Right hindlimb (tissue), 1 donor: ENCODE results near the gene RXRB.

Experiments
- DNase-seq: peaks from one replicate; pipeline ENCODE4 v3.0.0-alpha.2; 2018

RXRB gene

DNA sequence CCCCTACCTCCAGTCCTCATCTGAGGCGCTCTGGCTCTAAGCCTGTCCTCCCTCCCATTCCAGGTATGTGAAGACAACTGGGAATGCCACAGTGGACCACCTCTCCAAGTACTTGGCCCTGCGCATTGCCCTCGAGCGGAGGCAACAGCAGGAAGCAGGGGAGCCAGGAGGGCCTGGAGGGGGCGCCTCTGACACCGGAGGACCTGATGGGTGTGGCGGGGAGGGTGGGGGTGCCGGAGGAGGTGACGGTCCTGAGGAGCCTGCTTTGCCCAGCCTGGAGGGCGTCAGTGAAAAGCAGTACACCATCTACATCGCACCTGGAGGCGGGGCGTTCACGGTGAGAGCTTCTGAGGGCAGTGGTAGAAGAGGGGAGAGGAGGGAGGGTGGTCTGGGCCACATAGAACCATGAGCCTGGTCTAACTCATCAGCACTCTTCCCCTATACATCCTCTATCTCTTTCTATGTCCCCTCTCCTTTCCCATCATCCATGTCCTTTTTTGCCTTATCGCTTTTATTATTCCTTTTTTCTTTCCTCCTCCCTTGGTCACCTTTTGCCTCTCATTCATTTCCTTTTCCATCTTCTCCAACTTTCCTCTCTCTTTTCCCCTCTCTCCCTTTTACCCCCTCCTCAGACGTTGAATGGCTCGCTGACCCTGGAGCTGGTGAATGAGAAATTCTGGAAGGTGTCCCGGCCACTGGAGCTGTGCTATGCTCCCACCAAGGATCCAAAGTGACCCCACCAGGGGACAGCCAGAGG is 11.4 kb upstream of the RXRB start:
- DNase-seq = no peak

DNA sequence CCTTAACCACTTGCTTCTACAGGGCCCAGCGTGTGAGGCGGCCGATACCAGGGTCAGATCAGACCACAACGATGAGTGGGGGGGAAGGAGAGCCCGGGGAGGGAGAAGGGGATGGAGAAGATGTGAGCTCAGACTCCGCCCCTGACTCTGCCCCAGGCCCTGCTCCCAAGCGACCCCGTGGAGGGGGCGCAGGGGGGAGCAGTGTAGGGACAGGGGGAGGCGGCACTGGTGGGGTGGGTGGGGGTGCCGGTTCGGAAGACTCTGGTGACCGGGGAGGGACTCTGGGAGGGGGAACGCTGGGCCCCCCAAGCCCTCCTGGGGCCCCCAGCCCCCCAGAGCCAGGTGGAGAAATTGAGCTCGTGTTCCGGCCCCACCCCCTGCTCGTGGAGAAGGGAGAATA is 10.7 kb upstream of the RXRB start:
- no peak for DNase-seq

DNA sequence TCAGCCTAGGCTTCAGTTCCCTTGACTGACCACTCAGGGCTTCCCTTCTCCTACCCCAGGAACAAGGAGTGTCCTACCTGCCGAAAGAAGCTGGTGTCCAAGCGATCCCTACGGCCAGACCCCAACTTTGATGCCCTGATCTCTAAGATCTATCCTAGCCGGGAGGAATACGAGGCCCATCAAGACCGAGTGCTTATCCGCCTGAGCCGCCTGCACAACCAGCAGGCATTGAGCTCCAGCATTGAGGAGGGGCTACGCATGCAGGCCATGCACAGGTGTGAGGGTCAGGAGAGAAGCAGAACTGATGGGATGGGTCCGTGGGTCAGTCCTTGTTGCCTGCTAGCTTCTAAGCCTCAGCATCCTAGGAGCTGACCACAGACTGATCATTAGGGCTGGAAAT is 9.4 kb upstream of the RXRB start:
- DNase-seq = no peak

DNA sequence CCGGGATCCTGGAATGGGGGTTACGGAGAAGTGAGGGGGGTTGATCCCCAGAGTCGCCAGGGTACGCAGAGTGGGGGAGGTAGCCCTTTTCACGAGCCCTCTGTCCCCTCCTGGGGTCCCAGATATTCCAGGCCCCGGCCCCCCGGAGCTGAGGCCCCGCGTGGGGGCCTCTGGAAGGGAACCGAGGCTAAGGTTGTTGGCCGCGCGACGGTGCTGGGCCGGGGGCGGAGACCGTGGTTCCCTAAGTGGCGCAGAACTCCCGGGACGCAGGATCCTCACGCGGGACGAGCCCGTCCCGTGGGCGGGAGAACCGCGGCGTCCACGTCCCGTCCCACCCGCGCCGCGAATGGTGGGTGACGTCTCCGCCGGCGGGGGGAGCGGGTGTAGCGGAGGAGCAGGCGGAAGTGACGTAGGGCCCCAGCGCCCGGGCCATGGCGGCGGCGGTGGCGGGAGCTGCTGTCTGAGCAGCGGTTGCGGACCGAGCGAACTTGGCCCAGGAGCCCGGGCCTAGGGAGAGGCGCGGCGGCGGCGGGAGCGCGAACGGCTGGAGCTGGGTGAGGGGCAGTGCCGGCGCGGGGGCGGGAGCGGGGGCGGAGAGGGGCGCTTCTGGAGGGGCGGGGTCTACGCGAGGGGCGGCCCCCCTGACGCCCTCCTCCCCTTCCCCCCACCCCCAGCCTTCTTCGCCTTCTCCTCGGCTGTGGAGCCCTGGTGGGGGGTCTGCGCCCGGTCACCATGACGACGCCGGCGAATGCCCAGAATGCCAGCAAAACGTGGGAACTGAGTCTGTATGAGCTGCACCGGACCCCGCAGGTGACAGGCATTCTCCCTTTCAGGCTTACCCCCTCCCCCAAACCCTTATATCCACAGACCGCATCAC is 7.9 kb upstream of the RXRB start, which contains the start of gene RING1:
TSS of gene RING1 (plus strand) at position 410 of the 877 bp plus-strand sequence. CDS start at position 733, 323 bp downstream.
- peak; percentile 92 for DNase-seq

DNA sequence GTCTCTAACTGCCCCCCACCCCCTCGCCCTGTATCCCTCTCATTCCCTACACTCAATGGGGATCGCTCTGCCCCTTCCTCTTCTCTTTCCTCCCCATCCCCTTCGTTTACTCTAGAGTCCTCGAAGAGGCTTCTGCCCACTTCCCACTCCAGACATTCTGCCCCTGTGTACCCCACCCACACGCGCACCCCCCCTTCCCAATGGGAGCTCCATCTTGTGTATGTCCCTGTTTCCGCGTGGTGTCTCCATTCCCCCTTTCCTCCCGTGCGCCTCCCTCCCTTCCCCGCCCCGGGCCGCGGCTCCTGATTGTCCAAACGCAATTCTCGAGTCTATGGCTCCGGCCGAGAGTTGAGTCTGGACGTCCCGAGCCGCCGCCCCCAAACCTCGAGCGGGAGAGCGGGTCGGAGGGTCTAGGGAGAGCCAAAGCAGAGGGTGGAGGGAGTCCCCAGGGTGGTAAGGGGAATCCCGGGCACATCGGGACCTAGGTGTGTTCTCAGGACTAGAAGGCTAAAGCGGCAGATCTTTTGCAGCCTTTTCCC is 7.2 kb upstream of the RXRB start:
- DNase-seq = peak; percentile 81

DNA sequence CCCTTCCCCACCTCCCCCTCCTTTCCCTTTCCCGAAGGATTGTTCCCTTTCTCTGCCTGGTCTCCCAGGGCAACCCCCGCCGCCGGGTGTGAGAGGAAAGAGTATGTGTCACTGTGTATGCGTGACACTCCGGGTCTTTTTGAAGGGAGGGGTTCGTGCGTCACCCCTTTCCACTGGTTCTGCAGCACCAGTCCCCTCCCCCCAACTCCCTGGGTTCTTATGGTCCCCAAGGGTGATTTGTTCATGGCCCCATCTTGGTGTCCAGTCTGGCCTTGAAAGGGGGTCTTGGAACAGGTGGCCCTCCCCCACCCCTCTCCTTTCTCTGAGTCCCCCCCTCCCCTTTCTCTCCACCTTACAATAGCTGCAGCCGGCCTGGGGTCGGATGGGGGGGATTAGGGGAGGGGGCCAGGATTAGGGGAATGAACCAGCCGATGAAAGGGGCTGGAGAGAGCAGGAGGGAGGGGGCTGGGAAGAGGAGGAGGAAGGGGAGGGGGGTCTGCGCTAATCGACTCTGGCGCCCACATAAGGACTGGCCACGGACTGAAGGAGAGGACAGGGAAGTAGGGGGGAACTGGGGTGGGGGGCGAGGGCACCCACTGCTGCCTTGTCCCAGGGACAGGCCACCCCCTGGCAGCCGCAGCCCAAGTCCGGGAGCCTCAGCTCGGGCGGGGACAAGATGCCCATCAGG is 6.5 kb upstream of the RXRB start:
- peak; percentile 34 for DNase-seq

DNA sequence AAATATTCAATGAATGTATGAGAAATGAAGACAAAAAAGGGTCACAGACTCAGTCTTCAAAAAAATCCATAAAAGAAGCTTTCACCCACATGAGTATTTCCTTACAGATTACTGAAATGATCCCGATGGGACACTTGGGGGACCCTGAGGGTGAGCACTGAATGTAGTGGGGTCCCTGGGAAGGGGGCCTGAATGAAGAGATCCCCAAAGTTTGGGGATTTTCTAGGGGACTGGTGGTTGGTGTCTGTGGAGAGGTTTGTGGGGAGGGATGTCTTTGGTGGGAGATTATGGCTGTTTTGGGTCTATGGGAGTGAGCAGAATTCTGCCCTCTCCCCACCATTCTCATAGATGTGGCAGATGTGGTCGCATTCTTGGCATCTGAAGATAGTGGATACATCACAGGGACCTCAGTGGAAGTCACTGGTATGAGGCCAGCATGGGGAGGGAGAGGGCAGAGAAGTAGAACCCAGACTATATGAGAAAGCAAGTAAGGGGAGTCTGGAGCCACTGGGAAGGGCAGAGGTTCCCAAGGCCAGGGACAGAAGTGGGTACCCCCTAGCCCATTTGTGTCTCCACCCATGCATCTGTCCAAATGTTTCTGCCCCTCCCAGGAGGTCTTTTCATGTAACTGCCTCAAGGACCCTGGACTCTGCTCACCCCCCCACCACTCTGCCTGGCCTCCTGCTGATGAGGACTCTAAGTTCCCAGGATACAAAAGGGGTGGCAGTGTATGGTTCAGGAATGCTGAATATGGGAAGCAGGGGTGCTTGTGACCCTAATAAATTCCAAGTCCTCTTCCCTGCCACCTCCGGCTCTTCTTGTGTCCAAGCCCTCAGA is 5.8 kb upstream of the RXRB start:
- DNase-seq = no peak

DNA sequence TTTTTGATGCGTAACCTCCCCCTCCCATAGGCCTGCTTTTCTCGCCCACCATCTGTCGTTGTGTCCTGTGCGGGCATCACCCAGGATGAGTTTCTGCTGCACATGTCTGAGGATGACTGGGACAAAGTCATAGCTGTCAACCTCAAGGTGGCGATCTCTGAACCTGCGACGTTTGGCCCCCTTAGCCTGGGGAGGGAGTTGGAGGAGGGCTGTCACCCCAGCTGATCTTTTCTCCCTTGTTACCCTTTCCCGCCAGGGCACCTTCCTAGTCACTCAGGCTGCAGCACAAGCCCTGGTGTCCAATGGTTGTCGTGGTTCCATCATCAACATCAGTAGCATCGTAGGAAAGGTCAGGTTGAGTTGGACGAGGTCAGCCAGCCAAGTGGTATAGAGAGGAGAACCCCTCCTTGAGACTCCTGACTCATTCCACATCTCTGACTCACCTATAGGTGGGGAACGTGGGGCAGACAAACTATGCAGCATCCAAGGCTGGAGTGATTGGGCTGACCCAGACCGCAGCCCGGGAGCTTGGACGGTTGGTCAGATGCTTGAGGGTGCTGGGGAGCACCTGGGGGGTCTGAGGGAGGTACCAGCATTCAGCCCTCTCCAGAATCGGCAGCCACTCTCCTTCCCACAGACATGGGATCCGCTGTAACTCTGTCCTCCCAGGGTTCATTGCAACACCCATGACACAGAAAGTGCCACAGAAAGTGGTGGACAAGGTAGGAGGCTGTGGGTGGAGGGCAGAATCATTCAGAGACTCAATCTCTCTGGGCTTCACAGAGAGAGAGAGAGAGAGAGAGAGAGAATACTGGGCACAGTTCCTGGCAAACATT is 4.9 kb upstream of the RXRB start:
- DNase-seq = peak; percentile 24

DNA sequence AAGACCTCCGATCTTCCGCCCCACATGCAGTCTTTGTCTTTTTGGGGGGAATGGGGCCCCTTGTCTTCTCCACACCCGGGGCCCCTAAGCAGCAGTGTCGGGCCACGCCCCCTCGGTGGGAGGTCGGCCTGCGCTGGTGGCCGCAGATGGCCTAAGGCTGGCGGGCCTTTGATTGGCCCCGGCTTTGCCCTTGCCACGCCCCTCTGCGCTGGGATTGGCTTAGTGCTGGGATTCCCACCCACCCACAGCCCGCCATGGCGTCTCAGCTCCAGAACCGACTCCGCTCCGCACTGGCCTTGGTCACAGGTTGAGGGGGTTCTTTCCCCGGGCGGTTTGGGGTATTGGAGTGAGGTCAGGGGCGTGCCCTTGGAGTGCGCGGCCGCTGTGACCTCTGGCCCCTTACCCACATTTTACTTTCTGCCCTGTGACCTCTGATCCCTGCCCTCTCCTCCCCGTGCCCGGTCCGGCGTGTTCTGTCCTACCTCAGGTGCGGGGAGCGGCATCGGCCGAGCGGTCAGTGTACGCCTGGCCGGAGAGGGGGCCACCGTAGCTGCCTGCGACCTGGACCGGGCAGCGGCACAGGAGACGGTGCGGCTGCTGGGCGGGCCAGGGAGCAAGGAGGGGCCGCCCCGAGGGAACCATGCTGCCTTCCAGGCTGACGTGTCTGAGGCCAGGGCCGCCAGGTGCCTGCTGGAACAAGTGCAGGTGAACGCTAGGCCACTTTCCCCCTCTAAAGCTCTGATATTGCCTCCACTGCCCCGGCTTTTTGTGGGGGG is 4.1 kb upstream of the RXRB start, which contains the start of gene HSD17B8:
TSS of gene HSD17B8 (plus strand) at position 241 of the 776 bp plus-strand sequence. CDS start at position 255, 14 bp downstream.
- peak; percentile 95 for DNase-seq

DNA sequence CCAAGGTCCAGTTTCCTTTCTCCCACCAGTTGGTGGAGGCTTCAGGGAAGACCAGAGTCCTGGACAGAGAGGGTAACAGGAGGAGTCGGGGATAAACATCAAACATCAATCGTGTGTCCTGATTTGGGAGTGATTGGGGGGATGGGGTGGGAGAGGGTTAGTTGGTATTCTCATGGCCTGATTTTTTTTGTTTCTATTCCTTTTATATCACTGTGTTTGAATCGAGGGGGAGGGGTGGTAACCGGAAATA is 3.6 kb upstream of the RXRB start:
- DNase-seq = no peak

DNA sequence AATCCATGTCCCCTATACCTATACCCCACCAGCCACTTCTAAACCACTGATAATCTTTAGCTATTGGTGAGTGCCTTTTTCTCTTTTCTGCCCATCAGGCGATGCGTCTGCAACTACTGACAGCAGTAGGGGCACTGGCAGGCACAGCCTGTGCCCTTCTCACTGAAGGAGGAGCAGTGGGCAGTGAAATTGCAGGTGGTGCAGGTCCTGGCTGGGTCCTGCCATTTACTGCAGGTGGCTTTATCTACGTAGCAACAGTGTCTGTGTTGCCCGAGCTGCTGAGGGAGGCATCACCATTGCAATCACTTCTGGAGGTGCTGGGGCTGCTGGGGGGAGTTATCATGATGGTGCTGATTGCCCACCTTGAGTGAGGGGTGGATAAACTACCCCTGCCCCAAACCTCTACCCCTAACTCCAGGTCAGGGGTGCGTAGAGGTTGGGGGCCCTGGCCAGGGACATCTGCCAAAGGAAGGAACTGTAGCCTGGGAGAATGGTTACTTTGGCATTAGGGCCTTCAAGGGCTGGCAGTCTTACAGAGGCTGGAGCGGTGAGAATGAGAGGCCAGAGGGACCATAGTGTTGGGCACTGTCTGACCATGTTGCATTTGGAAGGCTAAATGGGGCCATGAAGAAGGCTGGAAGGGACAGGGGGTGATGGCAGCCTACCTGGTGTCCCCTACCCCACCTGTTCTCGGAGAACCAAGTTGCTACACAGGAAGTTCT is 3.1 kb upstream of the RXRB start:
- DNase-seq = peak; percentile 14

DNA sequence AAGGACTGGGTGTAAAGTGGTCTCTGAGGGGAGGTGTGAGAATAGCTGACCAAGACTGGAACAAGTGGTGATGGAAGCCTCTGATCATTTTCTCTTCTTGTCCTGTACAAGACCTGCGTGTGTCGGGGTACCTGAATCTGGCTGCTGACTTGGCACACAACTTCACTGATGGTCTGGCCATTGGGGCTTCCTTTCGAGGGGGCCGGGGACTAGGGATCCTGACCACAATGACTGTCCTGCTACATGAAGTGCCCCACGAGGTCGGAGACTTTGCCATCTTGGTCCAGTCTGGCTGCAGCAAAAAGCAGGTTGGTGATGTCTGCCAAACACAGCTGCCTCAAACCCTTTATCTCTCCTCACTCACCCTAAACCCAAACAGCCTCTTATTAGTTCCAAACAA is 2.3 kb upstream of the RXRB start:
- peak; percentile 15 for DNase-seq

DNA sequence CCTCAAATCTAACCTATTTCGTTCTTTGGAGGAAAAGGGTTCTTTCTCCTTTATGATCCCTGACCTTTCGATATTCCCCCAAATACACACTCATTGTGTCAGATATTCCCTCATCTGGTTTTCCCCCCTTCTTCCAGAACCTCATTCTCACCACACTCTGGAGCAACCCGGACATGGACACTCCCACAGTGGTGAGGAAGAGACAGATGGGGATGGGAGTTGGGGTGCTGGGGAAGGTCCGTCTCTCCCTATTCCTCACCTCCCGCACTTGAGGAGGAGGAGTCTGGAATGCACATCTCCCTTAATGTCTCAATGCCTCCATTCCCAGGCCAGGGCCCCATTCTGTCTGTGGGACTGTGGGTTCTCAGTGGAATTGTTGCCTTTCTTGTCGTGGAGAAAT is 1.5 kb upstream of the RXRB start:
- DNase-seq = peak; percentile 16

DNA sequence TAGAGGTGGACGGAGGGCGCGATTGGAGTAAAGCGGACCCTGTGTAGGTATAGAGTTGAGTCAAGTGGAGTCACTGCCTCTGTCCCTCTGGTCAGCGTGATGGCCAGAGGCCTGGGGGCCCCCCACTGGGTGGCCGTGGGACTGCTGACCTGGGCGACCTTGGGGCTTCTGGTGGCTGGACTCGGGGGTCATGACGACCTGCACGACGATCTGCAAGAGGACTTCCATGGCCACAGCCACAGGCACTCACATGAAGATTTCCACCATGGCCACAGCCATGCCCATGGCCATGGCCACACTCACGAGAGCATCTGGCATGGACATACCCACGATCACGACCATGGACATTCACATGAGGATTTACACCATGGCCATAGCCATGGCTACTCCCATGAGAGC is 681 bp upstream of the RXRB start:
- DNase-seq = no peak

DNA sequence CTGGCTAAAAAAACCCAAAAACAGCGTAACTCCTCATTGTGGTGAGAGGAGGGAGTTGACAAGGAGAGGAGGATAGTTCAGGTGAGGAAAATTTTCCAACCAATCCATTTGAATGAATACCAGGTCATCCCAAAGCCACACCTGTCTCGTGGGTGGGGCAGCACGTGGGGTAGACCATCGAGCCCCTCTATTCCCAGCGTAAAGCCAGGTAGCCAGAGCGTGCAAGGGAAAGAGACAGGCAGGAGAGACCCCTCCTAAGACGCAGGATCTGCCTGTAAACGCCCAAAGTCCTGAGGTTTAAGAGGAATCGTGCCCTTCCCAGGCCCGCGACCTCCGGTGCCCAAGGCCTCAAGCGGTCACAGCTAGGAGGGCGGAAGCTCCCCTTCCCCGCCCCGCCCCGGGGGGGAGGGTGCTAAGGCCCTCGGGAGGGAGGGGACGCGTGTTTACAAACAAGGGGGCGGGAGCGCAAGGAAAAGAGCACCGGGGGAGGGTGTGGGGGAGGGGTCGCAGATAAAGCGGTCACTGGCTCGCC is 712 bp downstream of the RXRB start:
- DNase-seq = no peak

DNA sequence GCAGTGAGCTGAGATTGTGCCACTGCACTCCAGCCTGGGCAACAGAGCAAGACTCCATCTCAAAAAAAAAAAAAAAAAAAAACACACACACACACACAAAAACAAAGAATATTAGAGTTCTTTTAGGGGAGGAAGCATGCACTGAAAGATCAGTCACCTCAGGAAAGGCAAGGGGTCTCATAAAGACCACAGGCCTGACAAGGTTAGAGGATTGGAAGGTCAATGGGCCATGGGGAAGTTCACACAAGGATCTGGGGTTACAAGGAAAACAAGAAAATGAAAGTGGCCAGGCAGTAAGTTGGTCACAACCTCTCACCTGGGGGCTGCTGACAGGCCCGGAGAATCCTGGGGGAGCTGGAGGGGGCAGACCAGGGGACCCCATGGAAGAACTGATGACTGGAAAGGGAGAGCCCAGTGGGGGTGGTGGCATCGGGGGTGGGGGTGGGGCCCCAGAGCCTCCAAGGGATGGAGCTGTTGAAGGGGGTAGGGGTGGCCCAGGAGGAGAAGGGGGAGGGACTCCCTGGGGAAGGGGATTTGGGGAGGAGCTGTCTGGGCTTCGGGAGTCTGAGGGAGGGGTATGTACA is 1.5 kb downstream of the RXRB start:
- peak; percentile 19 for DNase-seq

DNA sequence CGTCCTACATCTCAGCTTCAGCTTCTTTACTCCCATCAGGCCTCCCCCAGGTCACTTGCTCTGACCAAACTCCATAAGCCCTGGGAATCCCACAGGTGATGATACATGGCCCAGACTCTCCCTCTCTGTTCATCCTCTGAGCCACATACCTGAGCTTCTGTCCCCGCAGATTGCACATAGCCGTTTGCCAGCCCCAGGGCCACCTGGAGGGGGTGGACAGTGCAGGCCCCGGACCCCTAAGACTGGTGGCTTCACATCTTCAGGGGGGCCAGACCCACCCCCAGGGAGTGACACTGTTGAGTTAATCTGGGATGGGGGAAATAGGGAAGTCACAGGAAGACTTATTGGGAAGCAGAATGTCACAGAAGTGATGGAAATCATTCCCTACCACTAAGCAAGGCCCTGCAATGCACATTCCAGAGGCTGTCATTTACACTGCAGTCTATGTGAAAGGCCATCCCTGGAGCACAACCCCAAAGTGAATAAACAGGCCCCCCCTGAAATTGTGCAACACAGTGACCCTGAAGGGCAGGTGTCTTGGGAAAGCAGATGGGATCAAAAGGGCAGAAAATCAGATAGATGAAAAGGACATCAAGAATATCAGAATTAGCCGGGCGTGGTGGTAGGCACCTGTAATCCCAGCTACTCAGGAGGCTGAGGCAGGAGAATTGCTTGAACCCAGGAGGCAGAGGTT is 2.2 kb downstream of the RXRB start:
- DNase-seq = peak; percentile 12

DNA sequence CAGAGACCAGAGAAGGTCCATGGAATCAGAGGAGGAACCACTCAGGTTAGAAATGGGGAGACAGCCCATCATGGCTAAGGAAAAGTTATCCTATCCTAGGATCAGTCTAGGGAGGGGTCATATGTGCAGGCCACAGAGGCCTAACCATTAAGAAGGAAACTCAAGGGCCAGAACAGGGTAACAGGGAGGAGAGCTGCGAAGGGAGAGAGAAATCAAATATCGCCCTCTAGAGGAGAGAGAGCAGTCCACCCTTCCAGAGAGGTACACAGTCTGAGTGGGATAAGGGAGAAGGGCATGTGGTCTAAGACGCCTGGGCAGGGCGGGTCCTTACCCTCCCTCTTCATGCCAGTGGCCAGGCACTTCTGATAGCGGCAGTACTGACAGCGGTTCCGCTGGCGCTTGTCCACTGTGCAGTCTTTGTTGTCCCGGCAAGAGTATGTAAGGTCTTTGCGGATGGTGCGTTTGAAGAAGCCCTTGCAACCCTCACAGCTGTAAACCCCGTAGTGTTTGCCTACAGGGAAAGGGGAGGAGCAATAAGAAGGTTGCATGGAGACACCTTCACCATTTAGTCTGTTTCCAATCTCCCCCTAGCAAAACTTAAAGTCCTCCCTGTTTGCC is 2.9 kb downstream of the RXRB start:
- DNase-seq = peak; percentile 40
